Measurements from ENCODE around the gene NTSR1.

The NTSR1 gene

DNA sequence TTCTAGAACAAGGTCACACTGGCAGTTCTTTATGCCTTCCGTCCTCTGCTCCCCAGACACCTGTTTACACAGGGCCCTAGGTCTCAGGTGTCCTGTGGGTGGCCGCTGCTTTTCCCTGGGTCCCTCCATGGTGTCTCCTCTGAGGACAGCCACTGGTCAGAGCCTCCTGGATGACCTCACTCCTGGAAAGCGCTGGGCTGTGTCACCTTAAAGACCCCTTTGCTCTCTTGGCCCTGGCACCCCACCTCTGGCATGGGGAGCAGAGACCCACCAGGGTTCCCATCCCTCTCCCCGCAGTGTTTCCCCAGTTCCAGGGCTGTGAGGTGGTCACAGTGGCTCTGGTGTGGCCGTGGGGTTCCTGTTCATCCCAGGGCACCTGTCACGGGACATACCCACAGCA lies 33.9 kb downstream of the NTSR1 start:
- no peak for DNase-seq

DNA sequence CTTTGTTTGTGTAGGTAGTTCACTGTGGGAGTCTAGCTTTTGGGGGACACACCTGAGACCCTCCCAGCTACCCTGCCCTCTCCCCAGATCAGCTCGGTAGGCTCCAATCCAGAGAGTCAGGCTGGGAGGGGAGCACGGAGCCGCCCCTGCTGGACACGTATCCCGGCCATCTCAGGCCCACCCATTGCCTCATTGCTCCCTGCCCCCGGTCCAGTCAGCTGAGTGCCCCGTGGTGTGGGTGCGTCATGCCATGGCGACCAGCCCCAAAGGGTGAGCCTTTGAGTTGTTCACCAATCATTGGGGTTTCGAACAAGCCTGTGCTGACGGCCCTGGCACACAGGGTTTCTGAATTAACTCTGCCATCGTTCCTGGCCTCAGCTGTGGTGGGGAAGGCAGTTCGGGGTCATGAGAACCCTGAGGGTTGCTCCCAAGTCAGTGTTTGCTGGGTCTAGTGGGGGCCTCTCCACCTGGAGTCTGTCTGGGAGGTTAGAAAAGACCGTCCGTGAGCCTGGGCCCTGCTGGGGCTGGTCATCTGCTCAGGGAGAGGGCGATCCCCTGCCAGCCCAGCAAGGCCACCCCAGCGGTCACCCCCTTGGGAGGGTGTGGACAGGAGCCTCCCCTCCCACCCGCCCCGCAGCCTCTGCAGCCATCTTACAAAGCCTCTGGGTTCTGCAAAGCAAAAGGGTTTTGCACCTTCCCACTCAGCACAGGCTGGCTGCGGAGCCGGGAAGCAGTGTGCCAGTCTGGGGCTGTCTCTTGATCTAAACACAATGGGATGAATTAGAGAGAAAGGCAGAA lies 34.5 kb downstream of the NTSR1 start:
- no peak for DNase-seq

GRCh38 chr20:62743777-62744317 lies 35.2 kb downstream of the NTSR1 start:
- DNase-seq, result no peak

GRCh38 chr20:62744741-62745191 lies 36.1 kb downstream of the NTSR1 start:
- no peak for DNase-seq

GRCh38 chr20:62745279-62745951 lies 36.8 kb downstream of the NTSR1 start:
- DNase-seq, result no peak

DNA sequence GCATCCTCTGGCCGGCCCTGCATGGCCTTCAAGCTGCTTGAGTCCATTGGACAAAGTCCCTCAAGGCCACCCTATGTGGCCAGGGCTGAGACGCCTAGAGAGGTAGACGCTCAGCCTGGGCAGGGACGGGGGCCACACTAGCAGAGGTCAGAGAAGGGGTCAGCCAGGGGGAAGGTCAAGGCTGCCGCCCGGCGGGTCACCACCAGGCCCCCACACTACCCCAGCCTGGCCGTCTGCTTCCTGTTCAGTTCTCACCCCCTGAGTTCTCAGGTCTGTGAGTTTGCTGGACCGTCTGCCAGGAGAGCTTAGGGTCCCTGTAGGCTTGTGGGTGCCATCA lies 37.3 kb downstream of the NTSR1 start:
- no peak for DNase-seq

GRCh38 chr20:62748311-62748710 lies 39.7 kb downstream of the NTSR1 start:
- DNase-seq, result no peak

DNA sequence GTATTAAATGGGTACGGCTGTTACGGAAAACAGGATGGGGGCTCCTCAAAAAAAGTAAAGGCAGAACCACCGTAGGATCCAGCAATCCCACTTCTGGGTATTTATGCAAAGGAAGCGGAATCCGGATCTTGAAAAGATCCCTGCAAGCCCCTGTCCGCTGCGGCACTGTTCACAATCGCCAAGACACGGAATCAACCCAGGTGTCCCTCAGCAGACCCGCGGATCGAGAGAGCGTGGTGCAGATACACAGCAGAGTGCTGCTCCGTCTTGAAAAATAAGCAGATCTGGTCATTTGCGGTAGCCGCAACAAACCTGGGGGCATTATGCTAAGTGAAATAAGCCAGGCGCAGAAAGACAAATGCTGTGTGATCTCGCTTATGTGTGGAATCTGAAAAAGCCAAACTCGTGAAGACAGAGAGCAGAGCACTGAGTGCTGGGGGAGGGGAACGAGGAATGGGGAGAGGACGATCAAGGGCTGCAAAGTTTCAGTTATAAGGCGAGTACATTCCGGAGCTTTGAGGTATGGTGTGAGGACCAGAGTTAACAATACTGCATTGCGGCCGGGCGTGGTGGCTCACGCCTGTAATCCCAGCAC lies 41.3 kb downstream of the NTSR1 start:
- DNase-seq, result no peak

GRCh38 chr20:62751551-62752150 lies 43.0 kb downstream of the NTSR1 start:
- no peak for DNase-seq

DNA sequence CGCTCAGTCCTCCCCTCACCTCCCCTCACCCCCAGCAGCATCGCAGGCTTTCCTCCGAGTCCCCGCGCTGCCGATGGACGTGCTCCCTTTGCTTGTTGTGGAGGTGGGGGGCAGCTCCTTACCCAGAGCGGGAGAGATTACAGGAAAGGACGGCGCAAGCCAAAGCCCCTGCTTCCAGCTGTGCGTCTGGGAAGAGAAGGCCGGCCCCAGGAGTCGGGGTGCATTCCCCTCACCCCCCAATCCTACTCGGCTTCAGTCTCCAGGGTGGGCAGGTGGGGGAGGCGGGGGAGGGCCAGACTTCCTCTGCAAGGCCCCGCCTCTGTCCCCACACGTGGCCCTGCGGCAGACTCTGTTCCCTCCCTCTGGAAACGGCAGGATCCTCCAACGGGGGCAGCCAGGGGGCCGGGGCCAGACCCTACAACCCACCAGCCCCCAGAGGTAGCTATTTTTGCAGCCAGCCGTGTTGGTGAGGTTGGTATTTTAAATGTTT lies 43.6 kb downstream of the NTSR1 start:
- DNase-seq, result no peak

DNA sequence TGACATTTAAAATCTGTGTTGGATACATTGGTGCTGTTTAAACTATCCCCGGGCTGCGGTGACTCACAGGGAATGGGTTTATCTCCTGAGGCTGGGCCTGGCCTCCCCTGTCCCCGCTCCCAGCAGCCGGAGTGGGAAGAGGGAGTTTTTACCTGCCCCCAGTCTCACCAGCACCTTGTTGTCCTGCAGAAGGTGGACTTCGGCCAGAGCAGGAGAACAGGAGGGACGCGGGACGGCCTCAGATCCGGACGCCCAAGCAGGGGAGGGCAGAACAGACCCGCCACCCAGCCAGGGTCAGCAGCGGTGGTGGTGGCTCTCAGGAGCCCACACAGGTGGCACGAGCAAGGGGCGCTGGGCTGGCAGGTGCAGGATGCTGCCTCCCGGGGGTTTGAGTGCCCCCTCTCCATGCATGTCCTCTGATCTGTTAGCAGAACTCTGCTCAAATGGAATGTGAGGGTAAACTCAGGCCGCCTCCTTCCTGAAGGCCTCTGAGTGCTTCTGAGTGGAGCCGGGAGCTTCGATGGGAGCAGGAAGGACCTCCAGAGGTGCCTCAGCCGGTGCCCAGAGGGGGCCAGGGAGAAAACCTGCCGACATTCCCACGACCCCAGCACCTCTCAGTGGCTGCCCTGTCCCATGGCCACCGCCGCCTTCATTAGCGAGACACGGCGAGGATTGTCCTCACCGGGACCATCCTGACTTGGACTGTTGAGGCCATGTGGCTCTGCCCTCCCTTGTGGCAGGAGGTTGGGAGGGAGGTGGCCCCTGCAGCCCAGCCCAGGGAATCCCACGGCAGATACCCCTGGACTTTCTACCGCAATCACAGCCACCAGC lies 44.2 kb downstream of the NTSR1 start:
- no peak for DNase-seq

DNA sequence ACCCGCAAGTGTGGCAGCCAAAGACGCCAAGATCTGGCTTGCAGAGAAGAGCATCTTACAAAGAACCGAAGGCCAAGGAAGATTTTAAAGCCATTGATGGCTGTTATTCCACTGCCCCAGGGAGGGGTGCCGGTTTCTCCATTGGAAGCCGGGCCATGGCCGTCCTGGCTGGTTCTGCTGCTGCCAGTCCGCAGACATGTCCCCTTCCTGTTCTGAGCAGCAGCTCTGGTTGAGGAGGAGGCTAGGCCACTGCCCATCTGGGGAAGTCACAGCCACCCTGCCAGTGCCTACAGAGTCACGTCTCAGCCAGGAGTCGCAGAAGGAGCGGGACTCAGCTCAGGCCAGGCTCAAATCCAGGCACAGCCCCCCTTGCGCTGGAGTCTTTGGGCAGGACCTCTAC lies 45.0 kb downstream of the NTSR1 start:
- DNase-seq, result no peak

GRCh38 chr20:62754122-62754990 lies 45.7 kb downstream of the NTSR1 start:
- DNase-seq, result no peak

- DNase-seq, result no peak
These were observed 46.3 kb downstream of the NTSR1 start for GRCh38 chr20:62754991-62755356.

DNA sequence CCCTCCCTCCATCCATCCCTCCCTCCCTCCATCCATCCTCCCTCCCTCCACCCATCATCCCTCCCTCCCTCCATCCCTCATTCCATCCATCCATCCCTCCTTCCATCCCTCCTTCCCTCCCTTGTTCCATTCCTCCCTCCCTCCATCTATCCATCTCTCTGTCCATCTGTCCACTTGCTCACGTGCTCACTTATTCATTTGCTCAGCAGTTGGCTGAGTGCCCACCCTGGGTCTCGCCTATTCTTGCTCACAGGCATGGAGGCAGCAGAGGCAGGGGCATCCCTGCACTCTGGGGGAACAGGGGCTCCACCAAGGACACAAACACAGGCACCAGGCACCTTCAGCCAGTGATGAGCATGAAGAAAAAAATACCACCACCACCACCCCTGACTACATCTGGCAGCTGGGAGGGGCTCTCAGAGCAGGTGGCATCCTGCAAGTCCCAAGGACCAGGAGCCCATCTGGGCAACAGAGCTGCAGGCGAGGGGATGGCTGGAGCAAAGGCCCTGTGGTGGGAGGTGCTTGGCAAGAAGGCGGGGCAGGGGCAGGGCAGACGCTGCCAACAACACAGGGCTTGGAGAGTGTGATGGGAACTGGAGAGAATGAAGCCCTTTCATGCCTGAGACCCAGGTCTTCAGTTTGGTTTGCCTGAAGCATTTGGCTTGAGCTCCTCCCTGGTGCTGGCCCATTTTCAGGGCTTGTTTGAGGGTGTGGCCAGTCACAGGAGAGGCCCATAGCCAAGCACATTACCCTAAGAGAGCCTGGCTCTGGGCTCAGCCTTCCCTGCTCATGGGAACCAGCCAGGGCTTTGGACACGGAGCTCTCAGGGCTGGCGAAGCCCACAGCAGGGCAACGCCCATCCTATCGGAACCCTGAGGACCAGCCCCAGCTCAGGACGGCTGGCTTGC lies 47.4 kb downstream of the NTSR1 start:
- no peak for DNase-seq

- no peak for DNase-seq
These were observed 49.7 kb downstream of the NTSR1 start for GRCh38 chr20:62758226-62758912.

DNA sequence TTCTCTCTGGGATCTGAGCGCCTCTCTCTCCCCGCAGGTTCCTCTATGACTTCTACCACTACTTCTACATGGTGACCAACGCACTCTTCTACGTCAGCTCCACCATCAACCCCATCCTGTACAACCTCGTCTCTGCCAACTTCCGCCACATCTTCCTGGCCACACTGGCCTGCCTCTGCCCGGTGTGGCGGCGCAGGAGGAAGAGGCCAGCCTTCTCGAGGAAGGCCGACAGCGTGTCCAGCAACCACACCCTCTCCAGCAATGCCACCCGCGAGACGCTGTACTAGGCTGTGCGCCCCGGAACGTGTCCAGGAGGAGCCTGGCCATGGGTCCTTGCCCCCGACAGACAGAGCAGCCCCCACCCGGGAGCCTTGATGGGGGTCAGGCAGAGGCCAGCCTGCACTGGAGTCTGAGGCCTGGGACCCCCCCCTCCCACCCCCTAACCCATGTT lies 51.4 kb downstream of the NTSR1 start:
- DNase-seq, result no peak

DNA sequence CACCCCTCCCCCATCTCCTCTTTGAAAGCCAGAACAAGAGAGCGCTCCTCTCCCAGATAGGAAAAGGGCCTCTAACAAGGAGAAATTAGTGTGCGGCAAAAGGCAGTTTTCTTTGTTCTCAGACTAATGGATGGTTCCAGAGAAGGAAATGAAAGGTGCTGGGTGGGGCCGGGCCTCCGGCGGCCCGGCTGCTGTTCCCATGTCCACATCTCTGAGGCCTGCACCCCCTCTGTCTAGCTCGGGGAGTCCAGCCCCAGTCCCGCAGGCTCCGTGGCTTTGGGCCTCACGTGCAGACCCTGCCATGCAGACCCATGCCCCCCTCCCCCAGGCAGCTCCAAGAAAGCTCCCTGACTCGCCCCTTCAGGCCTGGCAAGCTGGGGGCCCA lies 51.8 kb downstream of the NTSR1 start:
- DNase-seq, result no peak

Data from NCI-H510A treated with DMSO at 0.1 percent for 48 hours (cell line).